GM12878 (cell line): ENCODE measurements around the gene NFAM1. TPM values are rescaled to one million over a fixed set of nuclear protein-coding genes. Genes with fewer than 3 reads are reported as not detected.

Experiments
- ATAC-seq: fragments of 200-7000 bp; cut with Tn5 transposase; 3 replicates; pipeline ENCODE4 v1.9.1; 2020; ENCODE audit warnings: mild to moderate bottlenecking, moderate library complexity
- BruUV-seq: library from RNA; stranded (reverse); fragments of 400-500 nt; replicated peaks from 2 replicates; lab custom pipeline; 2021; lab: Mats Ljungman, UMichigan
- CTCF ChIA-PET: fragments of 300-600 bp; sonication (Branson Sonifier 250); formaldehyde crosslinking; extraction: SDS; loops from one replicate; lab custom pipeline; 2021; ENCODE audit warnings: inconsistent platforms; lab: Yijun Ruan, JAX
- POLR2A ChIA-PET: fragments of 350-600 bp; formaldehyde crosslinking; extraction: SDS; loops from one replicate; lab custom pipeline; 2021; ENCODE audit warnings: inconsistent platforms; lab: Charles Lee
- RAD21 ChIA-PET: fragments of 300-600 bp; sonication (Branson Sonifier 250); formaldehyde crosslinking; loops from one replicate; lab custom pipeline; 2023; ENCODE audit warnings: antibody characterized with exemption; ENCODE audit not compliant: unreplicated experiment; lab: Charles Lee
- SMC1A ChIA-PET: fragments of 300-600 bp; sonication (Branson Sonifier 250); formaldehyde crosslinking; loops from one replicate; lab custom pipeline; 2023; ENCODE audit not compliant: unreplicated experiment, uncharacterized antibody; lab: Charles Lee
- DNase-seq: peaks from one replicate; pipeline ENCODE4 v3.0.0-alpha.2; 2011; ENCODE audit warnings: low read depth, low spot score
- FAIRE-seq: peaks from 3 replicates; lab custom pipeline; 2011; peaks lifted over from hg19 to GRCh38; lab: Jason Lieb, UNC
- H2AFZ ChIP-seq: 2 replicates; pipeline ENCODE4 v1.6.0; 2011; ENCODE audit warnings: low read depth, low read length, control low read depth; ENCODE audit not compliant: control insufficient read depth
- H3K27ac ChIP-seq: 2 replicates; pipeline ENCODE4 v1.5.1; 2011; ENCODE audit warnings: control low read depth; ENCODE audit not compliant: control insufficient read depth, insufficient read depth
- H3K27me3 ChIP-seq, 2 experiments: replicated peaks in 1 of 2; 2 replicates each; pipeline versions ENCODE4 v1.6.0 to v1.6.1; 2011; ENCODE audit warnings: low read length in 1 of 2; ENCODE audit not compliant: control insufficient read depth in 2 of 2, insufficient read depth in 2 of 2
- H3K36me3 ChIP-seq, 2 experiments: 2 replicates each; pipeline ENCODE4 v1.5.1; 2011; ENCODE audit warnings: low read length in 1 of 2; ENCODE audit not compliant: control insufficient read depth in 2 of 2, insufficient read depth in 2 of 2
- H3K4me1 ChIP-seq: 2 replicates; pipeline ENCODE4 v1.6.1; 2011; ENCODE audit warnings: mild to moderate bottlenecking, low read length, moderate library complexity, mixed read lengths; ENCODE audit not compliant: control insufficient read depth, insufficient read depth
- H3K4me2 ChIP-seq: 2 replicates; pipeline ENCODE4 v1.6.0; 2011; ENCODE audit warnings: control low read depth; ENCODE audit not compliant: control insufficient read depth, insufficient read depth
- H3K4me3 ChIP-seq: fragments of 200-600 bp; sonication (generic); 2 replicates; pipeline ENCODE4 v1.5.1; 2016
- H3K79me2 ChIP-seq: 2 replicates; pipeline ENCODE4 v1.6.0; 2011; ENCODE audit warnings: low read length; ENCODE audit not compliant: control insufficient read depth, insufficient read depth
- H3K9ac ChIP-seq: 2 replicates; pipeline ENCODE4 v1.8.0; 2011; ENCODE audit warnings: low read length, control low read depth, mixed read lengths; ENCODE audit not compliant: control insufficient read depth, insufficient read depth
- H3K9me3 ChIP-seq: replicated peaks from 3 replicates; pipeline ENCODE4 v1.5.1; 2011; ENCODE audit warnings: mild to moderate bottlenecking, low read length; ENCODE audit not compliant: control insufficient read depth, insufficient read depth
- H4K20me1 ChIP-seq: 2 replicates; pipeline ENCODE4 v1.6.0; 2011; ENCODE audit not compliant: control insufficient read depth, insufficient read depth
- ASH2L ChIP-seq: fragments of 300-600, 200-600 bp; sonication (generic); IDR thresholded peaks from 2 replicates; pipeline ENCODE4 v1.6.1; 2017; ENCODE audit warnings: low read depth, mild to moderate bottlenecking, borderline replicate concordance
- IRF4 ChIP-seq: IDR thresholded peaks from 2 replicates; pipeline ENCODE4 v1.6.1; 2011; ENCODE audit warnings: low read depth, low read length
- KLF5 ChIP-seq: fragments of 450-650 bp; IDR thresholded peaks from 2 replicates; pipeline ENCODE4 v1.6.1; 2014; ENCODE audit warnings: mild to moderate bottlenecking; ENCODE audit not compliant: partially characterized antibody
- MYC ChIP-seq: IDR thresholded peaks from 2 replicates; pipeline ENCODE4 v1.6.1; 2011; ENCODE audit warnings: mild to moderate bottlenecking, low read length, moderate library complexity, inconsistent platforms; ENCODE audit not compliant: insufficient read depth, insufficient replicate concordance, insufficient read length, severe bottlenecking
- NBN ChIP-seq: fragments of 450-650 bp; IDR thresholded peaks from 2 replicates; pipeline ENCODE4 v1.6.1; 2016
- NRF1 ChIP-seq: conservative IDR thresholded peaks from 2 replicates; pipeline ENCODE4 v1.6.1; 2011; ENCODE audit warnings: mild to moderate bottlenecking, low read depth, low read length, improper control_type of control experiment
- PML ChIP-seq: IDR thresholded peaks from 2 replicates; pipeline ENCODE4 v1.6.1; 2012; ENCODE audit warnings: low read length, inconsistent platforms
- POLR2AphosphoS2 ChIP-seq: IDR thresholded peaks from 2 replicates; pipeline ENCODE4 v1.6.1; 2011; ENCODE audit warnings: low read depth, mild to moderate bottlenecking, low read length, improper control_type of control experiment, moderate library complexity
- POLR2AphosphoS5 ChIP-seq: IDR thresholded peaks from 2 replicates; pipeline ENCODE4 v1.6.1; 2011; ENCODE audit warnings: mild to moderate bottlenecking, low read length, inconsistent platforms
- RAD21 ChIP-seq: IDR thresholded peaks from 2 replicates; pipeline ENCODE4 v1.6.1; 2011; ENCODE audit warnings: mild to moderate bottlenecking, low read depth, low read length, moderate library complexity; ENCODE audit not compliant: insufficient read depth
- RB1 ChIP-seq: fragments of 450-650 bp; formaldehyde crosslinking; IDR thresholded peaks from 2 replicates; pipeline ENCODE4 v1.6.1; 2017; ENCODE audit warnings: mild to moderate bottlenecking, borderline replicate concordance
- RELB ChIP-seq: fragments of 450-650 bp; IDR thresholded peaks from 2 replicates; pipeline ENCODE4 v1.6.1; 2017; ENCODE audit warnings: low read depth, mild to moderate bottlenecking, moderate library complexity
- SPI1 ChIP-seq: IDR thresholded peaks from 2 replicates; pipeline ENCODE4 v1.6.1; 2011; ENCODE audit warnings: low read depth, mild to moderate bottlenecking, low read length, moderate library complexity, borderline replicate concordance; ENCODE audit not compliant: insufficient read depth
- STAT1 ChIP-seq: fragments of 450-650 bp; conservative IDR thresholded peaks from 2 replicates; pipeline ENCODE4 v1.6.1; 2014; ENCODE audit warnings: antibody characterized with exemption, mild to moderate bottlenecking
- TCF3 ChIP-seq: IDR thresholded peaks from 2 replicates; pipeline ENCODE4 v1.6.1; 2012; ENCODE audit warnings: low read depth, mild to moderate bottlenecking, low read length, borderline replicate concordance; ENCODE audit not compliant: insufficient read depth
- WRNIP1 ChIP-seq: IDR thresholded peaks from 2 replicates; pipeline ENCODE4 v1.6.1; 2011; ENCODE audit warnings: low read depth, low read length, improper control_type of control experiment, borderline replicate concordance
- ZNF384 ChIP-seq: IDR thresholded peaks from 2 replicates; pipeline ENCODE4 v1.6.1; 2012; ENCODE audit warnings: low read depth, mild to moderate bottlenecking, low read length, improper control_type of control experiment, borderline replicate concordance
- ZZZ3 ChIP-seq: IDR thresholded peaks from 2 replicates; pipeline ENCODE4 v1.6.1; 2011; ENCODE audit warnings: low read depth; ENCODE audit not compliant: control insufficient read depth, insufficient read length
- WGBS: methylation state at CpG from one replicate; pipeline ENCODE4 v1.1.6; 2016; ENCODE audit warnings: low lambda C conversion rate; ENCODE audit not compliant: insufficient replicate concordance, insufficient coverage; ENCODE audit errors: missing lambda C conversion rate; 5-methylcytosine and 5-hydroxymethylcytosine counted together
- in situ Hi-C: fragments of 300-500 bp; cut with MboI; formaldehyde crosslinking; loops from 9 replicates; pipeline ENCODE4 v1.14.3; 2018; ENCODE audit warnings: mixed read lengths
- intact Hi-C: fragments of 100-400 bp; cut with micrococcal nuclease; formaldehyde crosslinking; loops from one replicate; pipeline ENCODE4 v1.14.2; 2022; ENCODE audit not compliant: unreplicated experiment
- polyA plus RNA-seq, 11 experiments: library from polyadenylated mRNA; depleted of rRNA in 4 of 11; unstranded in 6 of 11; stranded (reverse) in 5 of 11; fragments of >200 nt; fragmentation: Nextera tagmentation in 4 of 11; fragmentation: Illumina TruSeq in 1 of 11; extraction: Ambion mirVana in 4 of 11; extraction: Trizol in 1 of 11; gene quantifications; 1 replicate in 1 of 11; 2 replicates in 10 of 11; pipeline versions ENCODE4 v1.2.1 to v1.2.3, GENCODE V29; 2011 to 2016; ENCODE audit warnings: inconsistent platforms in 2 of 11, missing spikeins in 2 of 11, low read depth in 1 of 11
- total RNA-seq, 4 experiments: library from RNA; depleted of rRNA in 3 of 4; stranded (reverse); fragments of >200 nt in 3 of 4; fragmentation: Illumina TruSeq in 1 of 4; extraction: Trizol in 1 of 4; gene quantifications; 2 replicates each; pipeline versions ENCODE4 v1.2.1 to v1.2.3, GENCODE V29; 2013 to 2021
- TF ChIP-seq, protein P1 (sequence below): fragments of 450-650 bp; formaldehyde crosslinking; IDR thresholded peaks from 2 replicates; pipeline ENCODE4 v1.4.0; 2020; ENCODE audit warnings: mild to moderate bottlenecking, moderate library complexity
- TF ChIP-seq, protein P2 (sequence below): IDR thresholded peaks from 2 replicates; pipeline ENCODE4 v1.6.1; 2011; ENCODE audit warnings: low read depth, mild to moderate bottlenecking, low read length, moderate library complexity, borderline replicate concordance; ENCODE audit errors: extremely low read depth

The NFAM1 gene
- total and polyA plus RNA-seq, 10 of the 15 experiments (the other 5 are each of a cell fraction or from before 2014, with no cell fraction given): 0.13 to 1.3 (median 0.24) TPM; not detected in 3

- ATAC-seq (no peak), DNase-seq (no peak)
- SMC1A ChIA-PET: no interaction called here
- RAD21 ChIA-PET: no interaction called here
- WGBS: 6% methylated on average over 5 of the region's 5 CpGs
- no peaks in the 10 kb centered on the region; the same call in 1 of the 2 replicates for H4K20me1 ChIP-seq
- no peaks in the 10 kb centered on the region for H3K27me3 ChIP-seq
- H3K9me3 ChIP-seq: no peaks in the 10 kb centered on the region
- no peak overlapping the region for H3K9ac ChIP-seq
- TF ChIP-seq ZZZ3: no peak
- TF ChIP-seq NRF1: no peak
- TF ChIP-seq WRNIP1: no peak
- no peak for TF ChIP-seq ZNF384
- TF ChIP-seq POLR2AphosphoS2: no peak
- no peak for TF ChIP-seq SPI1
- TF ChIP-seq ASH2L: no peak
- TF ChIP-seq RAD21: no peak
- TF ChIP-seq STAT1: no peak
- no peak for TF ChIP-seq POLR2AphosphoS5
- TF ChIP-seq, protein P1, sequence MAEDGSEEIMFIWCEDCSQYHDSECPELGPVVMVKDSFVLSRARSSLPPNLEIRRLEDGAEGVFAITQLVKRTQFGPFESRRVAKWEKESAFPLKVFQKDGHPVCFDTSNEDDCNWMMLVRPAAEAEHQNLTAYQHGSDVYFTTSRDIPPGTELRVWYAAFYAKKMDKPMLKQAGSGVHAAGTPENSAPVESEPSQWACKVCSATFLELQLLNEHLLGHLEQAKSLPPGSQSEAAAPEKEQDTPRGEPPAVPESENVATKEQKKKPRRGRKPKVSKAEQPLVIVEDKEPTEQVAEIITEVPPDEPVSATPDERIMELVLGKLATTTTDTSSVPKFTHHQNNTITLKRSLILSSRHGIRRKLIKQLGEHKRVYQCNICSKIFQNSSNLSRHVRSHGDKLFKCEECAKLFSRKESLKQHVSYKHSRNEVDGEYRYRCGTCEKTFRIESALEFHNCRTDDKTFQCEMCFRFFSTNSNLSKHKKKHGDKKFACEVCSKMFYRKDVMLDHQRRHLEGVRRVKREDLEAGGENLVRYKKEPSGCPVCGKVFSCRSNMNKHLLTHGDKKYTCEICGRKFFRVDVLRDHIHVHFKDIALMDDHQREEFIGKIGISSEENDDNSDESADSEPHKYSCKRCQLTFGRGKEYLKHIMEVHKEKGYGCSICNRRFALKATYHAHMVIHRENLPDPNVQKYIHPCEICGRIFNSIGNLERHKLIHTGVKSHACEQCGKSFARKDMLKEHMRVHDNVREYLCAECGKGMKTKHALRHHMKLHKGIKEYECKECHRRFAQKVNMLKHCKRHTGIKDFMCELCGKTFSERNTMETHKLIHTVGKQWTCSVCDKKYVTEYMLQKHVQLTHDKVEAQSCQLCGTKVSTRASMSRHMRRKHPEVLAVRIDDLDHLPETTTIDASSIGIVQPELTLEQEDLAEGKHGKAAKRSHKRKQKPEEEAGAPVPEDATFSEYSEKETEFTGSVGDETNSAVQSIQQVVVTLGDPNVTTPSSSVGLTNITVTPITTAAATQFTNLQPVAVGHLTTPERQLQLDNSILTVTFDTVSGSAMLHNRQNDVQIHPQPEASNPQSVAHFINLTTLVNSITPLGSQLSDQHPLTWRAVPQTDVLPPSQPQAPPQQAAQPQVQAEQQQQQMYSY: no peak
- TF ChIP-seq, protein P2, sequence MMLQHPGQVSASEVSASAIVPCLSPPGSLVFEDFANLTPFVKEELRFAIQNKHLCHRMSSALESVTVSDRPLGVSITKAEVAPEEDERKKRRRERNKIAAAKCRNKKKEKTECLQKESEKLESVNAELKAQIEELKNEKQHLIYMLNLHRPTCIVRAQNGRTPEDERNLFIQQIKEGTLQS: no peak
- TF ChIP-seq TCF3: no peak
- no peak for TF ChIP-seq NBN
- no peak for TF ChIP-seq IRF4
- no peak for TF ChIP-seq MYC
- no peak for TF ChIP-seq RELB
- TF ChIP-seq RB1: no peak
- no peak for TF ChIP-seq KLF5
- no peak for TF ChIP-seq PML
- TF ChIP-seq, all 136 proteins: peak for 0
- POLR2A ChIA-PET: interaction anchor here (0.5 kb wide), 1 partner anchor 35 kb away, joined by 4 read pairs; no protein-coding TSS in a partner anchor
- H3K79me2 ChIP-seq: no peaks in the 10 kb centered on the region
- intact Hi-C loops: no loop called here
- no TSS peak for BruUV-seq
- CTCF ChIA-PET: interaction anchor here (1.3 kb wide), 1 partner anchor 13 kb away, joined by 3 read pairs; no protein-coding TSS in a partner anchor
- no peaks in the 10 kb centered on the region for H3K4me1 ChIP-seq
- no peak overlapping the region for H3K4me2 ChIP-seq
- no peaks in the 10 kb centered on the region for H3K36me3 ChIP-seq
- H3K27ac ChIP-seq: no peak overlapping the region
- no peak overlapping the region for H2AFZ ChIP-seq
- in situ Hi-C loops: no loop called here
- H3K4me3 ChIP-seq: no peak overlapping the region
- no peak for FAIRE-seq
These were observed 47.7 kb downstream of the NFAM1 start for GRCh38 chr22:42384506-42384905.
